Inflammatory macrophage (primary cell): ENCODE data around the gene GPR148.

Source experiments
- DNase-seq, 2 donors: peaks; one replicate each; pipeline ENCODE4 v3.0.0-alpha.2; 2020 to 2022

GPR148 gene

DNA sequence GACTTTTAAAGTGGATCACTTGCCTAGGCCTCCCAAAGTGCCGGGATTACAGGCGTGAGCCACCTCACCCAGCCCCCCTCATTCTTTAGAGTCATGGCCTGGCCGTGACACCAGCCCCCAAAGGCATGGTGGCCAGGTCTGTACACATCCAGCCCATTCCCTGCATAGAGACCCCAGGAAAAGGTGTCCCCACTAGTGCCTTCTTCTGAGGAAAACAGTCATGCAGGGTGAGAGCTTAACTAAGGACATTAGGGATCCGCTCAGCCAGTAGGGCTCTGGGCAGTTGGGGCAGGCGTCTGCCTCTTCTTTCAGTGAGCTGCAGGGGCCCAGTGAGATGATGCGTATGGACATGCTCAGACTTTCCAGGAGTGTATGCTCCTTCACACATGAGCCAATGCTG lies 20.8 kb downstream of the GPR148 start:
- no peak for DNase-seq

DNA sequence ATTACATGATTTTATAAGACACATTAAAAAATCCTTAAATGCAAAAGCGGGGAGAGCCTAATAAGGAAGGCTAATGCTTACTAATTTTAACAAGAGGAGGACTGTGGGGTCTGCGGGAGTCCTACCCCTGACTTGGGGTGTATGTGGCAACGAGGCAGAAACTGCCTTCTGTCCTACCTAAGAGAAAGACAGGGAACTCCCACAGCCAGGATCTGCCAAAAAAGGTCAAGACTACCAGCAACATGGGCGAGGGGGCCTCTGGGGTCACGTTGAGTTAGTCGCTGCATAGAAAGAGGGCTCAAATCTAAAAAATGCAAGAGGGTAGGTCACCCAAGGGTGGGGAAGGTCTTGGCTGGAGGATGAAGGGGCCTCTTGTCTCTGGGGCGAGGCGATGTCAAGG lies 25.9 kb downstream of the GPR148 start:
- DNase-seq = no peak

DNA sequence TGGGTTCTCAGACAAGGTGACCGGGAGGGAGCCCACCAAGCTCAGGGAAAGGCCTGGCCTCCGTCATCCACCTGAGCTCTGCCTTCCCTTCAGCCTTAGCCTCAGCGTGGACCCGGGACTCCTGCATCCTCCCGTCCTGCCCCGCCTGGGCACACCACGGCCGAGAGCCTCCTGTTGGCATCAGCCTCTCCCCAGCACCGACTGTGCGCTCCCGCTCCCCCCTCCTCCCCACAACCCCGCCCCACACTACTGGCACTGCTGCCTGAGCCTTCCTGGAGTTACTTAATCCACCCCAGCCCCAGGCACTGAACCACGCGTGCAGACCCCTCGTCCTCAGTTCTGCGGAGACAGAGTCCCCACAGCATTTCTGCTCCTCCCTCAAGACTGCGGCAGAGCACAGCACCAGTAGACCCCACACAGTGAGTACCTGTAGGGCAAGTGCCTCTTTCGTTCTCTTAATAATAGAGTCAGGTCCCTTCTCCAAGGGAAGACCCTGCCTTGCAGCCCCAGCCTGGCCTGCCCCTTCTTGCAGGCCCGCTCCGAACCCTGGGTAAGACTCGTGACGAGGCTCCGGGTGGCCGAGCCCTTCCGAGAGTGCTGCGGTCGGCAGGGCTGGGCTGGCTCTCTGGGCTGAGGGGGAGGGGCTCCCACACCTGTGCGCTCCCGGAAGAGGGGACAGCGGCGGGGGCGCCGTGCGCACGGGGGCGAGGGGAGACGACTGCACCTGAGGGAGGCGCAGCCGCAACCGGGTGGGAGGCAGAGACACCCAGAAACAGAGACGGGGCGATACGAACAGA lies 26.6 kb downstream of the GPR148 start, which contains the start of gene AMER3:
AMER3 (plus strand) TSS at position 285 of the 797 bp plus-strand sequence. CDS start 6,533 bp downstream, outside the sequence.
- no peak for DNase-seq

DNA sequence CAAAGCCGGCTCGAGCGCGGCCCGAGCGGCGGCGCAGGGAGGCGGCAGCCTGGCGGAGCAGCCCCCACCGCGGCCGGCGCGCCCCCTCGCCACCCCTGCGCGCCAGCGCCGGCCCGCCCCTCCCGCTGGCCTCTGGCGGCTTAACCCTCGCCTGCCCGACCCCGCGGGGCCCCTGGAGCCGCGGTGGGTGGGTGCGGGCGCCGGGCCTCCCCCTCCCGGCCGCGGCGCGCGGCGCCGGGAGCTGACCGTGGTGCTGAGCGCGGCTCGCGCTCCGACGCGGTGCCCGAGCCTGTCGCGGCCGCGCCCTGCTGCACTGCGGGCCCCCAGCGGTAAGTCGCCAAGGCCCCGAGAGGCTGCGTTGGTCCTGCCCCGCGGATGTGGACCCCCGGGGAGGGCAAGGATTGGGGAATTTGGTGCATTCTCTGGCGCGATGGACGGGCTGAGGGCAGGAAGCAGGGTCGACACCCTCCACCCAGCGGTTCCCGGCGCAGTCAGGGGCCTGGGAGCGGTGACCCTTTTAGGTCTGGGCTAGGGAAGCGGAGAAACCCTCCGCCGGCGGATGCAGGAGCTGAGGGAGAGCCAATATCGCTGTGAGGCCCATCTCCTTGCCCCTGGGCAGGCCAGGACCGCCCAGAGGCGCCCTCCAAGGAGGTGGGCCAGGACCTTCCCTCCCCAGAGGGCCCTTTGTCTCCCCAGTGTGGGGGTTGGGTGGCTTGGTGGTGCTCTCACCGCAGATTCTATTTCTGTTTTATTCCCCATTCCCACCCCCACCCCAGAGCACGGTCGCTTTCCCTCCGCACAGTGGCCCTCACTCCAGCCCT lies 27.4 kb downstream of the GPR148 start:
- no peak for DNase-seq

DNA sequence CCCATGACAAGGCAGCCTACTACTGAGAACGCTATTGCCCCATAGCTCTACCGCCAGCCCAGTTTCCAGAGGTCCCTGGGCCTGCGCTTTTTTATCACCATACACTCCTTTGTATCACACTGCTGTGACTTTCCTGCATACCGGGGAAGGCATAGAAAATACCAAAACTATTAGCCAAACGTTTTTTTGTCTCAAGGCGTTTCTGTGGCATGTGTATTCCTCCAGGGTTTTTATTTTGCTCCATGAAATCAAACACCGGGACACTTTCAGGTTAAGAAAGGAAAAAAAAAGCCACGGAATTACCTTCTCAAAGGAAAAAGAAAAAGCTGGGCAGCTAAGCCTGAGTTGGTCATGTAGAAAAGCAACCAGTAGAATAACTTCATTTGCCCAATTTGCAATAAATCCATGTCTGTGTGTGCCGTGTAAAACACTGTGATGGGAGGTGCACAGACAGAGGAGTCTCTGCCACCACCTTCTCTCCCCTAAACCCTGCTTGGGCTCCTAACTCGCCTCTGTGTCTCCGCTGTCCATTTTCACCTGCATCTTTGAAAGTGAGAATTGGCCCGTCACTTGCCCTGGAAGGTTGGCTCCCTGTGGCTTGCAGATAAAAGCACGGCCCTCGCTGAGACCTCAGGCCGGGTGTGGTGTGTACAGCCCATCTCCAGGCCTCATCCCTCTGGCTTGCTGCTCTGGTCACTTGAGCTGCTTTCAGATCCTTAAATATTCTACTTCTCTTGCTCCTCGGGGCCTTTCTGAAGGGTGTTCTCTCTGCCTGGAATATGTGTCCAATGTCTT lies 28.2 kb downstream of the GPR148 start:
- no peak for DNase-seq

DNA sequence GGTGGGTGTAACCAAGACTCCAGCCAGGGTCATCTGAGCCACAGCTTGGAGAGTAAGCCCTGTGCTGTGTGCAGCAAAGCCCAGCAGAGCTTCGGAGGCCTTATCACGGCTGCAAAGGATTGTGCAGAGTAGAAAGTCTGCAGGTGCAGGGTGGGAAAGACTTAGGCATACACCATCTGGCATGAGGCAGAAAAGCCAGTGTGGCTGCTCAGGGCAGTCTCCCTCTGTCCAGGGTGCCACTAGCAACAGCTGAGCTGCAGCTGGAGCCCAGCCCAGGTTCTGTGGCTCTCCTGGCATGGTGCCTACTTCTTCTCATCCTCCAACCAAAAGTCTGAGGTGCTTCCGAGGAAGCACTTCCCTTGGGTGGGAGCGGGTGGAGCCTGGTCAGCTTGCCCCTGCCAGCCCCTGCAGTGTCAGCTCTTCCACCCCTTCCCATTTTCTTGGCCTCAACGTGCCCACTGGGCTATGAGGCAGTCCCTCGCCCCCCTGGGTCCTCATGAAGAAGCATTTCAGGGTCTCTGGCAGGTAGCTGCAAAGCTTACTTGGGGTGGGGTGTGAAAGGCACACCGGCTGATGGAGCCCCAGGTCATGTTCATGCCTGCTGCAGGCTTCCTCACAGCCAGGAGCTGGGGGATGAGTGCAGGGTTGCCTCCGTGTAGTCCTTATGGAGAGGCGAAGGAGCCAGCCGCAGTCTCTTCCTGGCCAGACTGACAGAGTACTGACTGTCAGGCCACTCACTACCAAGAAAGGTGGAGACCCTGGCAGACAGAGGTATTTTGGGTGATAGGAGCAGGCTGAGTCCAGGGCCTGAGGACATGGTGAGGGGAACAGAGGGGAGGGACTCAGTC lies 31.3 kb downstream of the GPR148 start:
- no peak for DNase-seq

DNA sequence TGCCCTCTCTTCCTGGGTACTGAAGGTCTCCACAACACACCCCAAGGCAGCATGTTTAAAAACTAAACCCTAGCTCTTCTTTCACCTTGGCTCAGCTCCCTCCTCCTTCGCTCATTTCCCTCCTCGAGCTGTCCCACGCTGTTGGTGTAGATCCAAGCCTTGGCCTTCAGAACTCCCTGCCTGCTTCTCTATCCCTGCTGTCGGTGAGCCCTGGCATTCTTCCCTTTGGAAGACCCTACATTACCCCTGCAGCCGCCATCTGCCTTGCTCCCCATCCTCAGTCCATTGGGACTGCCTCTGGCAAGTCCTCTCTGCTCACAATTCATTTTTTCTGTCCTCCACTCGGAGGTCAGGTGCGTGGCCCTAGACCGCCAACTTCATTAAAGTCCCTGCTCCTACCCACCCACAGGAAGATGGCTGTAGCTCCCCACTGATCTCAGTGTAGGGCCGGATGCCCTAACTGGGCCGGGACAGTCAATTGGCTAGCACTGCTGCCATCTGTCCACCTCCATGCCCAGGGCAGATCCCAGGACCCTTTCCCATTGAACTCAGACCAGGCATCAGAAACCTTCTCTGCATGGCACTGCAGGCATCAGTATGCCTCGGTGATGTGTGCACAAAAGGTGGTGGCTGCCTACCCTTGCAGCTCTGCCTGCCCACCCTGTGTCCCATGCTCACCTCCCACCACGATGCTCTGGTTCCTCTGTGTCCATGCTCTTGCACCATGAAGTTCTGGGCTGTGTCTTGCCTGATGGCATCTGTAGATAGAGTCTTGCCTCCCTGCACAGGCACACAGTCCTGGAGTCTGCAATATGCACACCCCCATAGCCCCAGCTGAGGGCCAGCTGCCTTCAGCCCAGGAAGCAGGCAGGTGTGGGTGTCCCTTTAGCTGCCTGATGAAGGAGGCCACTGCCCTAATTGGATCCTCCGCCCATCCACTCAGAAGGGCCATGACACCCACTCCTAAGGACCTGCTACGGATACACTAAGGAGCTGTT lies 32.2 kb downstream of the GPR148 start:
- no peak for DNase-seq

DNA sequence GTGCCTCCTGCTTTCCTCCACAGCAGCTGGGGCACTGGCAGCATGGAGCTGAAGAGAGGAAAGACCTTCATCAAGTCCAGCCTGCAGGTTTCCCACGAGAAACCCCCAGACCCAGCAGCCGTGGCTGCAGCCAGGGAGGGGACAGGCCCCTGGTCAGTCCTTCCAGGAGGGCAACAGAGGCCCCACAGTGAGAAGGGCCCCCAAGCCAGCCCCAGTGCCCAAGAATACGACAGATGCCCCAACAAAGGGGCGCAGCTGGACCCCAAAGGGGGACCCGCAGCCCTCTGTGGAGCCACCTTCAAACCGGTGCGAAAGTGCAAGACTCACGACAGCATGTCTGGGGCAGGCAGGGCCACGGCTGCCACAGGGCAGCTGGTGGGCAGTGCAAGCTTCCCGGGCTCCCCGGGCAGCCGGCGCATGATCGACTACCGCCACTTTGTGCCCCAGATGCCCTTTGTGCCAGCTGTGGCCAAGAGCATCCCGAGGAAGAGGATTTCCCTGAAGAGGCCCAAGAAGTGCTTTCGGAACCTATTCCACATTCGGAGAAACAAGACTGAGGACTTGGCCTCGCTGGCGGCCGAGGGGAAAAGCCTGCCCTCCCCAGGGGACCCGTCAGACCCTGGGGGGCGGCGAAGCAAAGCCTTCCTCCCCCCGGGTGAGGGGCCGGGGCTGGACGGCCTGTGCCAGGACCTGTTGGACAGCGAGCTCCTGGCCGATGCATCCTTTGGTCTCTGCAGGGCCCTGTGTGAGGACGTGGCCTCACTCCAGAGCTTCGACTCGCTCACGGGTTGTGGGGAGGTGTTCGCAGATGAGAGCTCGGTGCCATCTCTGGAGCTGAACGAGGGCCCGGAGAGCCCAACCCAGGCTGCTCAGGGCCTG lies 33.4 kb downstream of the GPR148 start:
- no peak for DNase-seq

DNA sequence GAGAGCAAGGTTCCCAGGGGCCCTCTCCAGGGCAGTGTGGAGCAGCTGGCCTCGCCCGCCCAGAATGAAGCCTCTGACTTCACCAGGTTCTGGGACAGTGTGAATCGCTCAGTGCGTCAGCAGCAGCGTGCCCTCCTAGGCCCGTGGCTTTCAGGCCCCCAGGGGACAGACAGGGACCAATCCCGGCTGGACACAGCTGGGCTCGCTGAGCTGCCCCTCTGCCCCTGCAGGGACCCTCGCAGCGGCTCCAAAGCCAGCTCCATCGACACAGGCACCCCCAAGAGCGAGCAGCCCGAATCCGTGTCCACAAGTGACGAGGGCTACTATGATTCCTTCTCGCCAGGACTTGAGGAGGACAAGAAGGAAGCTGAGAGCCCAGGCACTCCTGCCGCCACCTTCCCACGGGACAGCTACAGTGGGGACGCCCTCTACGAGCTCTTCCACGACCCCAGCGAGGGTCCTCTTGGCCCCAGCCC lies 34.1 kb downstream of the GPR148 start:
- no peak for DNase-seq

DNA sequence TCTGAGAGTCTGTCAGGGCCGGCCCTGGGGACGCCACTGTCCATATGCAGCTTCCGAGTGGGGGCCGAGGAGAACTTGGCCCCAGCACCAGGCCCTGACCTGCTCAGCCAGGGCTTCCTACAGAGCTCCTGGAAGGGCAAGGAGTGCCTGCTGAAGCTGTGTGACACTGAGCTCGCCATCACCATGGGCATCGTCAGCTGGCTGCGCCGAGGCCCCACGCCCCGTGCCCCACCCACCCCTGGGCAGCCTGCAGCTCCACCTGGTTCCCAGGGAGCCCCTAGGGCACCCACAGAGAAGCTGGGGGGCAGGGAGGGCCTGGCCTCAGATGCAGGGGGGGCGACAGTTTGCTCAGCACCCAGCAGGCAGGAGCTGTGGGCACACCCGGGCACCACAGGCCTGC lies 34.5 kb downstream of the GPR148 start:
- no peak for DNase-seq

DNA sequence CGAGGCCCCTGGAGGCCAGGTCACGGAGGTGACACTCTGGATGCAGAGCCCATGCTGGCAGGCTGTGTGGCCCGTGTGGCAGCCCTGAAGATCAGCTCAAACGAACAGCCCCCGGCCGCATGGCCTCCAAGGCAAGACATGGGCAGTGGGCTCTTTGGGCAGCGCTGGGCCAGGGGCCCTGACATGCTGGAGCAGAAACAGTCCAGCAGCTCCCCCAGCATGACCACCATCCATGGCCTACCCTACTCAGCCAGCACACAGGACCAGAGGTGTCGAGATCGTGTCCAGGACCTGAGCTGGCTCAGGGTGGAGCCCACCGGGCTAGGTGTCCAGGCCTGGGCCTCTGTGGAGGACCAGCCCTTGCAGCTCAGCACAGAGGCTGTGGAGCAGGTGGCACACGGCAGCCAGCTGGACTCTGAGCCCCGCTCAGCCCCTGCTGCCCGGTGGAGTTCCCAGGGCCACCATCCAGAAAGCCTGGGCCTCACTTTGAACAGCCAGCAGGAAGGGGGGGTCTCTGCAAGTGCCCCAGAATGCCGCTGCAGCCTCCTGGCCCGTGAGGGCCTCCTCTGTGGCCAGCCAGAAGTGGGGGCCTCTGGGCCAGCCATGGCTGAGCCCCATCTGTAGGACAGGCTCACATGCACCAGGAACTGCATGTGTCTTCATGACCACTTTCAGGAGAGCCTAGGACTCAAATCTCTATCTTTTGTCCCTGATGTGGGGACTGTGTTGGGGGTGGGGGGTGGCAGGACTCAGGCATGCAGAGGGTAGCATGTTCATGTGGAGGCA lies 35.4 kb downstream of the GPR148 start:
- DNase-seq = no peak

DNA sequence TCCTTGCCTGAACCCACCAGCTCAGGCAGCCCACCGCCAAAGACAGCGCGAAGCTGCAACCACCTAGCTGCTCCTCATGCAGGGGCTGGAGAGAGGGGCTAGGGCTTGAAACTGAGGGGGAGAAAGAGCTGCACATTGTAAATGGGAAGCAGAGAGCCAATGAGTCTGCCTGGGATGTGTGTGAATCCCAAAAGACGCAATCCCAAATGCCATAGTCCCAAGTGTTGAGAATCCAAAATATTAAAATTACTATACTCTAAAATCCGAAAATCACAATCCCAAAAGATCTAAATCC lies 35.9 kb downstream of the GPR148 start:
- DNase-seq = no peak

DNA sequence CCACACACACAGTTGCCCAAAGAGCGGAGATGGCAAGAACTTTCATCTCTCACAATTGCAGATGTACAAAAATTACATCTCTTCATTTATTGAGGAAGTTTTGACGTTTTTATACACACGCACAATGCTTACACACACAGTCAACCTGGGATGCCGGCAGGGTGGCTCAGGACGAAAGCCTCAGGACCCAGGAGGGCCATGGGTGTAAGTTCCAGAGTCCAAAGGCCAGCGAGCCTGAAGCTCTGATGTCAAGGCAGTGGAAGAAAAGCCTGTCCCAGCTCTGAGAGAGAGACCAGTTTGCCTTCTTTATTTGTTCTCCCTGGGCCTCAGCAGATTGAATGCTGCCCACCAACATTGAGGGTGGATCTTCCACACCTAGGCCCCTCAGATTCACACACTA lies 36.6 kb downstream of the GPR148 start:
- no peak for DNase-seq

DNA sequence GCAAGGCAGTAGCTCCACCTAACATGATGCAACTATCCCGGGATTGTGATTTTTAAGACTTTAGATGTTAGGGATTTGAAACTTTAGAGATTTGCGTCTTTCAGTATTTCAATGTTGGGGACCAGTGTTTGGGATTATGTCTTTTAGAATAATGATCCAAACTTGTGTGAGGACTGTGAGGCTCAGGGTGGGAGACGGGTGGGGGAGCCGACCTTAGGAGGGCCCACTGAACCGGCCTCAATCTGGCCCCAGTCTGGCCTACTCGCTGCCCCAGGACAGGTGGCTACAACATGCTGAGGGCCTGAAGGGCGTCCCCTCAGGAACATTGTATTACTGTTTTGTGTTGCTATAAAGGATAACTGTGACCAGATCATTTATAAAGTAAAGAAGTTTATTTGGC lies 37.2 kb downstream of the GPR148 start:
- no peak for DNase-seq

DNA sequence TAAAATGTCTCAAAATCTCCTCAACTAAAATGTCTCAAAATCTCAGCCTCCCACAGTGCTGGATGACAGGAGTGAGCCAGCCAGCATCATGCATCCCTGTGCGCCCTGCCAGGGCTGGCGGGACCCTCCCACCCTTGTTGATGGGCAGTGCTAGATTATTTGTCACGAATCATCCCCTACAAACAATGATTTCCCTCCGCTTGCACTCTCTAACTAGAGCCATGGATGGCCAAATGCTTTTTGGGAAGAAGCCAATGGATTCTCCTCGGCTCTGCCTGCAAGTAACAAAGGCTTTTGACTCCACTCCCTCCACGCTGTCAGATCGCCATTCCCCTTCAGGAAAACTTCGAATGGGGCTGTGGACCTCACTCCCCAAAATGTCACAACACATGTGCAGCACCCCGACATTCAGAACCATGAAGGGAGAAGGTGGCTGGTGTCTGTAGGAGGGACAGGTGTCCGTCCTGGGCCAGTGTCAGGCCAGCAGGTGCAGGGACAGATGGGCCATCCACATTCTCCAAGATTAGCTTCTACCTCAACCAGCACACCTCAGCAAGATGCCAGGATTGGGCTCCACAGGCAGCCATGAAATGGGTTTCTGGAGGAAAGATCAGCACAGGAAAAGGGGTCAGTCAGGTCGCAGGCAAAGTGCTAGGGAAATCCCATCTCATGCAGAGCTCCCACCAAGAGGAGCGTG lies 38.0 kb downstream of the GPR148 start:
- no peak for DNase-seq

DNA sequence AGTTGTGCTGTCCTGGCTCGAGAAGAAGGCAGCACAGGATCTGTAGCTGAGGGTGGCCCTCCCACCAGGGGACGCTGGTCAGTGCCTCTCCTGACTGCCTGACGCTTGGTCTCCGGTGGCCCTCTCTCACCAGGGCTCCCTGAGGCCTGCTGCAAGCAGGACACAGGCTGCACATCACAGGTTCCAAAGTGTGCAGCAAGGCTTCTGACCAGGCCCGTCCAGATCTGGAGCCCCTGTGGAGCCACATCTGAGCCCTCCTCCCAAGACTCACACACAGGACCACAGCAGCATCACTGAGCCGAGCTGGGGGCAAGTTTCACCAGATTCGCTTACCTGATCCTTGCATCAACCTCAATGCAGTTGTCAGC lies 38.5 kb downstream of the GPR148 start:
- no peak for DNase-seq

DNA sequence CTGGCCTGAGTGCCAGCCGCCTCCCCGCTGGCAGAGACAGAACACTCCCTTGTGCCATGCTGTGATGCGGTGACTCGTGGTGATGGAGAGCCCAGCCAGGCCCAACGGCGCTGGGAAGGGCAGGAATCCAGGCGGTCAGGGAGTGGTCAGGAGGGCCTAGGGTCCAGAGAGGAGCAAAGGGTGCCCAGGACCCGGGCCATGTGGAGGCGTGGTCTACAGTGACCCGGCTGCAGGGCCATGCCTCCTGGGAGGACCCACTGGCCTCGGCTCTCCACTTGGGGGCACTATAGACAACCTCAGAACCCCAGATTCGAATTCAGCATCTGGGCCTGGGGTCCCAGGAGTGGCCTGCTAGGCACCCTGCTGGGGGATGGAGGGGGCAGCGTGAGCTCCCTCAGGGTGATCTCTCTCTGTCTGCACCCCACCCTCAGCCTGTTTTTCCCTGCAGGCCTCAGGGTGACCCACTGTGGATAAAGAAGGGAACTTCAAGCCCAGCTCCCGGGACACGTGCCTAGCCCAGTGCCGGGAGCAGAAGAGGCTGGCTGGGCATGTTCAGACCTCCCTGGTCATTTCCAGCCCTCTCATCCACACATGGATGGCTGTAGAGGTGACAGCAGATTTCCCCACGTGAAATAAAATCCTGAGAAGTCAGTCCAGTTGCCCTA lies 39.5 kb downstream of the GPR148 start:
- no peak for DNase-seq

DNA sequence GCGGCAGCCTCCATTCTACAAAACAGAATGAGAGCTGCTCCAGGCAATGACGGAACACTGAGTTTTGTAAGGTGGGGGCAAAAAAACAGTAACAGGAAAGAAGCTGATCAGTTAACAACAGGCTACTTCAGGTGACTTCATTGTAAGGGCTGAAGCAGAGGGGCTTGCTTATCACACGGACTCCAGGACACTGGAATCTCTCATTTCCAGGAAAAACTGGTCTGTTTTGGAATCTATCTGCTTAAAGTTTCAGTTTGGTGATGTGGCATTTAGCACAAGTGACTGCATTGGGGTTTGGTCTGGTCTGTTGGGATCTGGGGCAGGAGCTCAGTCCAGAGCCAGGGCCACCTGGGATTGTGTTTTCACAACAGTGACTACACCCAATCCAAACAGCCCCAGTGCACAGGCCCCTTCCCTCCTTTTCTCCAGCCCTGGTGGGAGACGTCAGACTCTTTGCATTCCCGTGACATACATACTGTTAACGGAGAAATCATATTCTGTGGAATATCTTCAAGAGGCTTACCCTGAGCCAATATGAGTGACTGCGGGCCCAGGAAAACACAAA lies 40.6 kb downstream of the GPR148 start:
- DNase-seq = no peak
